ENCODE data around the gene EIF1AY. TPM values are rescaled to one million over a fixed set of nuclear protein-coding genes. Genes with fewer than 3 reads are reported as not detected.

EIF1AY gene
- total and polyA plus RNA-seq, 12 donors, result 52.3 to 272 (median 247) TPM; not detected in 3

- H3K4me3 ChIP-seq, result peak overlapping the region in 6 of 10 donors; percentile 59 to 80 (median 76)
- peaks cover 0 to 36% (median 0%) of the 10 kb centered on the region in 9 donors for H3K4me1 ChIP-seq
- WGBS, 2 donors, result 4 to 11% methylated on average over 5 of the region's 5 CpGs
- no peaks in the 10 kb centered on the region for H3K9me3 ChIP-seq
- no peak for DNase-seq
- ATAC-seq, result peak in 1 of 8 donors; percentile 8
- peak in 1 of 9 donors; percentile 19 for TF ChIP-seq CTCF (IDR thresholded peaks at IDR 0.05)
- peaks cover 0 to 19% (median 0%) of the 10 kb centered on the region in 9 donors for H3K36me3 ChIP-seq
- H3K27ac ChIP-seq, result peak overlapping the region in 7 of 10 donors; percentile 82 to 92 (median 88)
- no peaks in the 10 kb centered on the region for H3K27me3 ChIP-seq
- intact Hi-C loops (cut with DNase I), result loop anchor here in 1 of 10 donors (10.0 kb wide), 1 partner anchor 1502 kb away; no protein-coding TSS in a partner anchor
Measured at GRCh38 chrY:20576506-20576905, 930 bp downstream of the EIF1AY start.

GRCh38 chrY:20578206-20578605 is 2.6 kb downstream of the EIF1AY start:
- no peak for TF ChIP-seq CTCF (IDR thresholded peaks at IDR 0.05)
- no peaks in the 10 kb centered on the region for H3K9me3 ChIP-seq
- peaks cover 0 to 28% (median 0%) of the 10 kb centered on the region in 9 donors for H3K36me3 ChIP-seq
- intact Hi-C loops (cut with DNase I), result loop anchor here in 1 of 10 donors (10.0 kb wide), 1 partner anchor 1503 kb away; no protein-coding TSS in a partner anchor
- 65 to 67% methylated on average over 3 of the region's 3 CpGs for WGBS, 2 donors
- DNase-seq (no peak), ATAC-seq (no peak)
- H3K27ac ChIP-seq, result peak overlapping the region in 5 of 10 donors; percentile 25 to 92 (median 89)
- H3K4me1 ChIP-seq, result peaks cover 0 to 23% (median 0%) of the 10 kb centered on the region in 9 donors
- H3K27me3 ChIP-seq, result no peaks in the 10 kb centered on the region
- H3K4me3 ChIP-seq, result peak overlapping the region in 5 of 10 donors; percentile 70 to 80 (median 76)

- intact Hi-C loops (cut with DNase I), result no loop called here
- DNase-seq (no peak), ATAC-seq (peak in 4 of 8 donors; percentile 63 to 79 (median 76))
- Histone ChIP-seq H3K4me3 (no peak overlapping the region), H3K27me3 (no peaks in the 10 kb centered on the region), H3K9me3 (no peaks in the 10 kb centered on the region), H3K4me1 (peaks cover 0 to 12% (median 0%) of the 10 kb centered on the region in 9 donors), H3K27ac (peak overlapping the region in 7 of 10 donors; percentile 15 to 73 (median 72)), H3K36me3 (peaks cover 0 to 56% (median 0%) of the 10 kb centered on the region in 9 donors)
- 47 to 62% methylated on average over 3 of the region's 3 CpGs for WGBS, 2 donors
- TF ChIP-seq CTCF (IDR thresholded peaks at IDR 0.05), result no peak
Measured at GRCh38 chrY:20581687-20582086, 6.1 kb downstream of the EIF1AY start.

- Histone ChIP-seq H3K4me1 (peaks cover 0 to 7% (median 0%) of the 10 kb centered on the region in 9 donors), H3K27ac (no peak overlapping the region), H3K36me3 (peaks cover 0 to 86% (median 0%) of the 10 kb centered on the region in 9 donors), H3K4me3 (no peak overlapping the region), H3K27me3 (no peaks in the 10 kb centered on the region), H3K9me3 (no peaks in the 10 kb centered on the region)
- no peak for TF ChIP-seq CTCF (IDR thresholded peaks at IDR 0.05)
- ATAC-seq (no peak), DNase-seq (no peak)
- 81 to 86% methylated on average over 4 of the region's 4 CpGs for WGBS, 2 donors
- intact Hi-C loops (cut with DNase I), result no loop called here
Measured at GRCh38 chrY:20586161-20586560, 10.6 kb downstream of the EIF1AY start.

Other genes with a start within 250 kb of the EIF1AY start
- not detected for gene RPS4Y2, start 180.3 kb downstream of the EIF1AY start, total RNA-seq
- not detected for gene RPS4Y2, start 180.3 kb downstream of the EIF1AY start, polyA plus RNA-seq

Data from heart right ventricle (tissue), 16 donors.